Measurements from ENCODE around the gene TCF7L1. TPM values are rescaled to one million over a fixed set of nuclear protein-coding genes. Genes with fewer than 3 reads are reported as not detected.
A peak's percentile ranks its signal among the peaks of the same experiment; 100 is the strongest.

Gene TCF7L1
- total RNA-seq, 1 donor from 2014 or later = 15.5 TPM

GRCh38 chr2:85347599-85347998, 214.4 kb downstream of the TCF7L1 start:
- no peak for DNase-seq (ENCODE audit: low spot score)

- DNase-seq (ENCODE audit: low spot score) = no peak
These were observed 220.7 kb downstream of the TCF7L1 start for GRCh38 chr2:85353876-85354285.

- peak; percentile 99 for DNase-seq (ENCODE audit: low spot score)
These were observed 221.3 kb downstream of the TCF7L1 start, which contains the start of the genes ELMOD3 and RETSAT for GRCh38 chr2:85354286-85355072. TSS of gene ELMOD3 (plus strand) at chr2:85354769. CDS start at chr2:85357199, 2,430 bp downstream. TSS of gene RETSAT (minus strand) at chr2:85354528. CDS start at chr2:85354507, 21 bp downstream.

DNA sequence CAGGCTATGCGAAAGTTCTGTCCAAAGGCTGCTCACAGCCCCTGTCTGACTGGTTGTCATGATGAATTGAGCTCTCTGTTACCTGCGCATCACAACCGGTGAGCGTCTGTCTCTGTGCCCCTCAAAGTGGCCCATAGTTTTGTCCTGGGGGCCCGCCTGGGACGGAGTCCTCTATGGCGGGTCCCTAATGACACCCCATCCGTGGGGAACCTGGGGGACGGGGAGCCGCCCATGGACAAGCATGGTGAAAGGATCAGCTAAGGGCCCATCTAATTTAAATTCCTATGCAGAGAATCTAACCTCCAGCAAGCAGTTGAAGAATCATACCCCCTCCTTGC, 221.8 kb downstream of the TCF7L1 start:
- DNase-seq (ENCODE audit: low spot score) = no peak

- no peak for DNase-seq (ENCODE audit: low spot score)
These were observed 222.3 kb downstream of the TCF7L1 start for GRCh38 chr2:85355521-85355920.

GRCh38 chr2:85356186-85356585, 223.0 kb downstream of the TCF7L1 start:
- no peak for DNase-seq (ENCODE audit: low spot score)

GRCh38 chr2:85357736-85358135, 224.5 kb downstream of the TCF7L1 start:
- no peak for DNase-seq (ENCODE audit: low spot score)

Other genes with a start within 250 kb of the TCF7L1 start
- 1,066 TPM for gene TMSB10, start 227.7 kb upstream of the TCF7L1 start, total RNA-seq
- 55.2 TPM for gene KCMF1, start 162.2 kb upstream of the TCF7L1 start, total RNA-seq
- gene TGOLN2, start 194.6 kb downstream of the TCF7L1 start, total RNA-seq = 135 TPM
- 39.6 TPM for gene RETSAT, start 221.1 kb downstream of the TCF7L1 start, total RNA-seq
- 23.3 TPM for gene ELMOD3, start 221.4 kb downstream of the TCF7L1 start, total RNA-seq

All from ureter (tissue), 1 donor.